Heart left ventricle (tissue), 16 donors: Measurements from ENCODE around the gene FAM111A. TPM values are rescaled to one million over a fixed set of nuclear protein-coding genes. Genes with fewer than 3 reads are reported as not detected.
A peak's percentile ranks its signal among the peaks of the same experiment; 100 is the strongest.

Source experiments
- ATAC-seq, 4 donors: fragments of 200-7000 bp; cut with Tn5 transposase; one replicate each; pipeline ENCODE4 v1.9.1; 2020 to 2022; ENCODE audit warnings: moderate library complexity in 4 of 4, mild to moderate bottlenecking in 3 of 4, moderate number of reproducible peaks in 1 of 4
- DNase-seq, 5 donors: peaks; one replicate each; pipeline ENCODE4 v3.0.0-alpha.2; 2020
- H3K27ac ChIP-seq, 12 donors: fragments of 200-600 bp; sonication (generic) in 4 of 12; one replicate each; pipeline versions ENCODE4 v1.5.0 to v1.8.0; 2016 to 2022; ENCODE audit warnings: mild to moderate bottlenecking in 2 of 12
- H3K27me3 ChIP-seq, 9 donors: fragments of 200-600 bp; sonication (generic) in 2 of 9; one replicate each; pipeline versions ENCODE4 v1.5.1 to v1.8.0; 2016 to 2022; ENCODE audit warnings: mild to moderate bottlenecking in 3 of 9
- H3K36me3 ChIP-seq, 9 donors: fragments of 200-600 bp; sonication (generic) in 2 of 9; one replicate each; pipeline versions ENCODE4 v1.5.0 to v1.8.0; 2018 to 2022; ENCODE audit warnings: mild to moderate bottlenecking in 2 of 9
- H3K4me1 ChIP-seq, 12 donors: fragments of 200-600 bp; sonication (generic) in 4 of 12; one replicate each; pipeline versions ENCODE4 v1.5.0 to v1.8.0; 2016 to 2022; ENCODE audit warnings: mild to moderate bottlenecking in 3 of 12
- H3K4me3 ChIP-seq, 12 donors: fragments of 200-600 bp; sonication (generic) in 4 of 12; one replicate each; pipeline versions ENCODE4 v1.5.0 to v1.8.0; 2017 to 2022; ENCODE audit warnings: mild to moderate bottlenecking in 9 of 12, moderate library complexity in 4 of 12
- H3K9me3 ChIP-seq, 12 donors: fragments of 200-600 bp; sonication (generic) in 4 of 12; one replicate each; pipeline versions ENCODE4 v1.5.0 to v1.8.0; 2016 to 2022; ENCODE audit warnings: mild to moderate bottlenecking in 1 of 12
- CTCF ChIP-seq, 12 donors: fragments of 200-600 bp; sonication (generic) in 4 of 12; IDR thresholded peaks; one replicate each; pipeline versions ENCODE4 v1.5.0 to v1.8.0; 2018 to 2022; ENCODE audit warnings: antibody characterized with exemption in 12 of 12, mild to moderate bottlenecking in 5 of 12
- POLR2A ChIP-seq, 2 donors: fragments of 450-650 bp; IDR thresholded peaks; one replicate each; pipeline ENCODE4 v1.6.1; 2017; ENCODE audit warnings: antibody characterized with exemption in 2 of 2, mild to moderate bottlenecking in 2 of 2, moderate library complexity in 2 of 2
- WGBS, 4 donors: extraction: QIAGEN DNeasy Blood & Tissue Kit in 2 of 4; methylation state at CpG; one replicate each; pipeline versions ENCODE4 v1.1.5 to v1.1.7; 2013 to 2018; 5-methylcytosine and 5-hydroxymethylcytosine counted together
- intact Hi-C, 10 donors: fragments of 100-400 bp; cut with DNase I; formaldehyde crosslinking; loops; one replicate each; pipeline versions ENCODE4 v1.11.1 to v1.14.2; 2022
- polyA plus RNA-seq, 2 donors: library from polyadenylated mRNA; stranded (reverse); fragments of 200-250 nt; gene quantifications; one replicate each; pipeline ENCODE4 v1.2.3, GENCODE V29; 2013
- total RNA-seq, 9 donors: library from RNA; depleted of rRNA in 2 of 9; stranded (reverse); fragments of >200 nt in 2 of 9; fragmentation: NEBNext Ultra II Directional in 3 of 9; extraction: Animal tissue kit (Norgen Biotek cat#: 25700) in 3 of 9; gene quantifications; one replicate each; pipeline versions ENCODE4 v1.1.0 to v1.2.4, GENCODE V29; 2016 to 2023
- donor health status: ischemic (EF 13 %, LVEDD 7.1; RV severe dilation, severe dysfunction).
- donor health status: healthy with polysubstance abuse.
- donor health status: DM: no; HTN: yes; CAD: no.
- donor health status: DM: no; HTN: no; CAD: no.
- donor health status: ischemic (EF 25% LVEDD 6.9; RV normal size, moderate dysfunction).
- donor health status: ischemic (EF 25% LVEDD 5.7; RV mildly dilated, moderate dysfunction).
- donor health status: healthy.
- donor health status: DM: yes; HTN: yes; CAD: no.
- donor health status: ischemic (EF 35%, LVEDD 5.7; RV mildly dilated, moderate dysfunction).
- donor health status: nonischemic (EF 11% LVEDD 7.7; RV severe dilation, severe dysfunction).
- donor health status: DM: yes; HTN: yes; CAD: no.
- donor health status: PGD.
- donor health status: ischemic (EF 29% LVEDD 5.4; RV normal size, mild dysfunction).
- donor health status: nonischemic (EF 23%, LVEDD 6.1; RV moderate dilation, normal function).

The FAM111A gene
- total and polyA plus RNA-seq, 11 donors: 3.3 to 38.3 (median 8.0) TPM

GRCh38 chr11:59180168-59180776, 37.6 kb downstream of the FAM111A start:
- no peak overlapping the region for H3K4me3 ChIP-seq
- TF ChIP-seq CTCF (IDR thresholded peaks at IDR 0.05) (no peak), POLR2A (IDR thresholded peaks at IDR 0.05) (no peak)
- H3K27me3 ChIP-seq: no peaks in the 10 kb centered on the region
- no peak for ATAC-seq
- intact Hi-C loops: no loop called here
- no peak overlapping the region for H3K27ac ChIP-seq
- H3K36me3 ChIP-seq: peaks cover 0 to 14% (median 5%) of the 10 kb centered on the region in 9 donors
- peaks cover 0 to 9% (median 2%) of the 10 kb centered on the region in 12 donors for H3K9me3 ChIP-seq
- DNase-seq: no peak
- peaks cover 0 to 10% (median under 1%) of the 10 kb centered on the region in 12 donors for H3K4me1 ChIP-seq
- 56 to 78% (median 63%) methylated on average over 2 of the region's 2 CpGs for WGBS, 4 donors

- Histone ChIP-seq H3K4me1 (peaks cover 0 to 16% (median 2%) of the 10 kb centered on the region in 12 donors), H3K9me3 (peaks cover 0 to 9% (median 2%) of the 10 kb centered on the region in 12 donors), H3K27ac (no peak overlapping the region), H3K4me3 (no peak overlapping the region), H3K27me3 (no peaks in the 10 kb centered on the region), H3K36me3 (peaks cover 0 to 14% (median 5%) of the 10 kb centered on the region in 9 donors)
- WGBS, 4 donors: 89 to 96% (median 94%) methylated on average over 2 of the region's 2 CpGs
- intact Hi-C loops: no loop called here
- DNase-seq: no peak
- TF ChIP-seq POLR2A (IDR thresholded peaks at IDR 0.05): no peak
- no peak for TF ChIP-seq CTCF (IDR thresholded peaks at IDR 0.05)
- no peak for ATAC-seq
These were observed 38.3 kb downstream of the FAM111A start for GRCh38 chr11:59180907-59181306.

GRCh38 chr11:59181746-59182456, 39.2 kb downstream of the FAM111A start:
- no peaks in the 10 kb centered on the region for H3K27me3 ChIP-seq
- DNase-seq: peak in 1 of 5 donors; percentile 49
- intact Hi-C loops: no loop called here
- H3K9me3 ChIP-seq: peaks cover 0 to 9% (median 2%) of the 10 kb centered on the region in 12 donors
- H3K4me3 ChIP-seq: no peak overlapping the region
- H3K27ac ChIP-seq: no peak overlapping the region
- WGBS, 4 donors: 94 to 98% (median 96%) methylated on average over 11 to 33 of the region's 33 CpGs
- H3K36me3 ChIP-seq: peaks cover 0 to 14% (median 5%) of the 10 kb centered on the region in 9 donors
- peaks cover 0 to 26% (median 2%) of the 10 kb centered on the region in 12 donors for H3K4me1 ChIP-seq
- ATAC-seq: no peak
- TF ChIP-seq CTCF (IDR thresholded peaks at IDR 0.05) (no peak), POLR2A (IDR thresholded peaks at IDR 0.05) (no peak)

- peaks cover 0 to 33% (median 5%) of the 10 kb centered on the region in 12 donors for H3K4me1 ChIP-seq
- H3K27me3 ChIP-seq: no peaks in the 10 kb centered on the region
- no peak overlapping the region for H3K4me3 ChIP-seq
- ATAC-seq (no peak), DNase-seq (no peak)
- peaks cover 0 to 9% (median 2%) of the 10 kb centered on the region in 12 donors for H3K9me3 ChIP-seq
- H3K27ac ChIP-seq: no peak overlapping the region
- intact Hi-C loops: no loop called here
- TF ChIP-seq CTCF (IDR thresholded peaks at IDR 0.05) (no peak), POLR2A (IDR thresholded peaks at IDR 0.05) (no peak)
- WGBS, 4 donors: 91 to 99% (median 95%) methylated on average over 4 of the region's 4 CpGs
- H3K36me3 ChIP-seq: peaks cover 0 to 14% (median 5%) of the 10 kb centered on the region in 9 donors
These were observed 39.9 kb downstream of the FAM111A start for GRCh38 chr11:59182457-59183151.
